SK-N-SH (cell line): ENCODE results near the gene ITGA1. TPM values are rescaled to one million over a fixed set of nuclear protein-coding genes. Genes with fewer than 3 reads are reported as not detected.

Experiments
- CTCF ChIA-PET: fragments of 300-600, 350-600 bp; formaldehyde crosslinking; extraction: SDS; loops from one replicate; lab custom pipeline; 2021; lab: Yijun Ruan, JAX
- POLR2A ChIA-PET: fragments of 350-600 bp; sonication (Branson Sonifier 250); formaldehyde crosslinking; extraction: SDS; loops from one replicate; lab custom pipeline; 2020; ENCODE audit warnings: antibody characterized with exemption, inconsistent platforms; lab: Yijun Ruan, JAX
- DNase-seq: peaks from one replicate; pipeline ENCODE4 v3.0.0; 2012
- H2AFZ ChIP-seq: fragments of 200-600 bp; sonication (generic); 2 replicates; pipeline ENCODE4 v1.8.1; 2016; ENCODE audit warnings: antibody characterized with exemption, mild to moderate bottlenecking, low read depth
- H3F3A ChIP-seq: fragments of 200-600 bp; sonication (generic); replicated peaks from 2 replicates; pipeline ENCODE3; 2016; ENCODE audit warnings: antibody characterized with exemption, mild to moderate bottlenecking; ENCODE audit not compliant: insufficient read depth
- H3K27ac ChIP-seq, 2 experiments: fragments of 200-500 bp in 1 of 2; fragments of 200-600 bp in 1 of 2; sonication (Bioruptor generic) in 1 of 2; sonication (generic), shearing (Covaris generic) in 1 of 2; 2 replicates each; pipeline versions ENCODE4 v1.5.1 to v1.6.1; 2014 to 2016; ENCODE audit warnings: low read depth in 2 of 2, inconsistent platforms in 1 of 2, low read length in 1 of 2, mild to moderate bottlenecking in 1 of 2, mixed read lengths in 1 of 2
- H3K27me3 ChIP-seq: fragments of 200-600 bp; sonication (generic), shearing (Covaris generic); 2 replicates; pipeline ENCODE4 v1.6.1; 2016; ENCODE audit warnings: mixed run types; ENCODE audit not compliant: insufficient read depth
- H3K36me3 ChIP-seq, 2 experiments: fragments of 200-500 bp in 1 of 2; fragments of 200-600 bp in 1 of 2; sonication (Bioruptor generic) in 1 of 2; sonication (generic) in 1 of 2; replicated peaks in 1 of 2; 2 replicates each; pipeline versions ENCODE3 to v1.5.1; 2014 to 2016; ENCODE audit warnings: low read length in 1 of 2, mild to moderate bottlenecking in 1 of 2; ENCODE audit not compliant: insufficient read depth in 2 of 2, control insufficient read depth in 1 of 2
- H3K4me1 ChIP-seq, 2 experiments: fragments of 200-500 bp in 1 of 2; fragments of 200-600 bp in 1 of 2; sonication (Bioruptor generic) in 1 of 2; sonication (generic), shearing (Covaris generic) in 1 of 2; 2 replicates each; pipeline versions ENCODE4 v1.5.1 to v1.6.1; 2014 to 2016; ENCODE audit warnings: low read depth in 1 of 2, low read length in 1 of 2, mixed run types in 1 of 2; ENCODE audit not compliant: insufficient read depth in 2 of 2, control insufficient read depth in 1 of 2
- H3K4me2 ChIP-seq: fragments of 200-600 bp; sonication (generic), shearing (Covaris generic); 2 replicates; pipeline ENCODE4 v1.6.1; 2017; ENCODE audit warnings: mixed run types
- H3K4me3 ChIP-seq, 2 experiments: fragments of 200-500 bp in 1 of 2; fragments of 200-600 bp in 1 of 2; sonication (Bioruptor generic) in 1 of 2; sonication (generic), shearing (Covaris generic) in 1 of 2; 2 replicates each; pipeline versions ENCODE4 v1.5.1 to v1.8.1; 2014 to 2016; ENCODE audit warnings: low read depth in 2 of 2, inconsistent platforms in 1 of 2, low read length in 1 of 2, mild to moderate bottlenecking in 1 of 2, mixed read lengths in 1 of 2, moderate library complexity in 1 of 2
- H3K79me2 ChIP-seq: fragments of 200-600 bp; sonication (generic); 2 replicates; pipeline ENCODE4 v1.8.1; 2017; ENCODE audit warnings: mild to moderate bottlenecking; ENCODE audit not compliant: insufficient read depth
- H3K9ac ChIP-seq: fragments of 200-600 bp; sonication (generic); 2 replicates; pipeline ENCODE4 v1.6.1; 2017; ENCODE audit warnings: mixed run types
- H3K9me2 ChIP-seq: fragments of 200-600 bp; sonication (generic); 2 replicates; pipeline ENCODE4 v1.6.1; 2017; ENCODE audit warnings: mixed run types
- H3K9me3 ChIP-seq: fragments of 200-600 bp; sonication (generic); 2 replicates; pipeline ENCODE4 v1.6.1; 2017; ENCODE audit warnings: mixed run types, mild to moderate bottlenecking, moderate library complexity
- H4K20me1 ChIP-seq: fragments of 200-600 bp; sonication (generic); 2 replicates; pipeline ENCODE4 v1.6.1; 2017; ENCODE audit warnings: mild to moderate bottlenecking, mixed run types; ENCODE audit not compliant: insufficient read depth
- CHD2 ChIP-seq: fragments of 150-350 bp; IDR thresholded peaks from 2 replicates; pipeline ENCODE4 v1.6.1; 2018; ENCODE audit warnings: low read length; ENCODE audit not compliant: partially characterized antibody
- ELF1 ChIP-seq: IDR thresholded peaks from 2 replicates; pipeline ENCODE4 v1.4.0; 2012
- EP300 ChIP-seq, 2 experiments: IDR thresholded peaks; 2 replicates each; pipeline versions ENCODE4 v1.4.0 to v1.6.1; 2012; ENCODE audit warnings: borderline replicate concordance in 1 of 2, low read depth in 1 of 2, low read length in 1 of 2
- EZH2phosphoT487 ChIP-seq: fragments of 200-600 bp; sonication (generic); IDR thresholded peaks from 2 replicates; pipeline ENCODE4 v1.6.1; 2017; ENCODE audit warnings: low read depth, mixed run types, mild to moderate bottlenecking, antibody characterized with exemption, moderate library complexity, borderline replicate concordance
- FOSL2 ChIP-seq: IDR thresholded peaks from 2 replicates; pipeline ENCODE4 v1.4.0; 2012; ENCODE audit warnings: low read depth, mild to moderate bottlenecking, moderate library complexity, borderline replicate concordance
- FOXJ3 ChIP-seq: sonication (generic); formaldehyde crosslinking; IDR thresholded peaks from 2 replicates; pipeline ENCODE4 v1.5.1; 2020; ENCODE audit warnings: mild to moderate bottlenecking, missing genetic modification reagents
- JUND ChIP-seq: IDR thresholded peaks from 2 replicates; pipeline ENCODE4 v1.4.0; 2012
- MXI1 ChIP-seq: IDR thresholded peaks from 2 replicates; pipeline ENCODE4 v1.6.1; 2012; ENCODE audit warnings: mild to moderate bottlenecking, low read depth, low read length, improper control_type of control experiment
- POLR2AphosphoS5 ChIP-seq: IDR thresholded peaks from 2 replicates; pipeline ENCODE4 v1.6.1; 2012; ENCODE audit warnings: low read depth, low read length
- SIN3A ChIP-seq: IDR thresholded peaks from 2 replicates; pipeline ENCODE4 v1.6.1; 2012; ENCODE audit warnings: low read depth, mild to moderate bottlenecking, low read length, moderate library complexity, borderline replicate concordance
- SMC3 ChIP-seq: IDR thresholded peaks from 2 replicates; pipeline ENCODE4 v1.6.1; 2012; ENCODE audit warnings: low read depth, low read length, improper control_type of control experiment
- TAF1 ChIP-seq: IDR thresholded peaks from 2 replicates; pipeline ENCODE4 v1.6.1; 2012; ENCODE audit warnings: low read depth, mild to moderate bottlenecking, low read length, moderate library complexity, borderline replicate concordance
- TEAD4 ChIP-seq: IDR thresholded peaks from 2 replicates; pipeline ENCODE4 v1.4.0; 2012; ENCODE audit warnings: mild to moderate bottlenecking, borderline replicate concordance; ENCODE audit not compliant: insufficient read depth
- WGBS: methylation state at CpG from one replicate; pipeline ENCODE4 v1.1.6; 2017; ENCODE audit warnings: low lambda C conversion rate; 5-methylcytosine and 5-hydroxymethylcytosine counted together
- polyA plus RNA-seq, 3 experiments: library from polyadenylated mRNA; depleted of rRNA; stranded (reverse); fragments of >200 nt; gene quantifications; 2 replicates each; pipeline ENCODE4 v1.2.3, GENCODE V29; 2012
- TF ChIP-seq, protein P1 (sequence below): IDR thresholded peaks from 2 replicates; pipeline ENCODE4 v1.6.1; 2012; ENCODE audit warnings: mild to moderate bottlenecking, low read depth, low read length, moderate library complexity
- TF ChIP-seq, protein P2 (sequence below): IDR thresholded peaks from 2 replicates; pipeline ENCODE4 v1.4.0; 2012; ENCODE audit warnings: low read depth, borderline replicate concordance
- TF ChIP-seq, protein P3 (sequence below): fragments of 150-350 bp; IDR thresholded peaks from 2 replicates; pipeline ENCODE4 v1.6.1; 2017; ENCODE audit warnings: antibody characterized with exemption, low read length, low read depth, borderline replicate concordance
- TF ChIP-seq, protein P4 (sequence below): IDR thresholded peaks from 2 replicates; pipeline ENCODE4 v1.4.0; 2012; ENCODE audit warnings: low read depth

ITGA1 gene
- polyA plus RNA-seq, 1 of the 3 experiments (the other 2 are of a cell fraction) = 7.7 TPM

DNA sequence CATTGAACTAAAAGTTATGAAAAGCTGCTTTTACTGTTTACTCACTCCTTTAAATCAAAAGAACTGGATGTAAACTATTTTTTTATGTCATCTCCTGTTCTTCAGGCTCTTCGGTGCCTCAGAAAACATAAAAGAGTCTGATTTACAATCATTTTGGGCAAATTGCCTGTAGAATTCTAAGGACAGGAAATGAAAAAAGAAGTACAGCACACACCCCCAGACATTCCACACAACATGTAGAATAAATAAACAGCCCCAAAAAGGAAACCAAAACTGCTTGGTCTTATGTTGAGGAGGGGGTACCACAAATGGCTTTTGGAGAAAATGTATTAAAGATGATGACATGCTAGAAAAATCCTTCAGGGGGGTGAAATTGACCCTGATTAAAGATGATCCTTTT lies 57.2 kb downstream of the ITGA1 start:
- Histone ChIP-seq H3K9ac (no peak overlapping the region), H3K9me3 (no peaks in the 10 kb centered on the region), H3F3A (peaks cover 5% of the 10 kb centered on the region), H3K27me3 (no peaks in the 10 kb centered on the region), H4K20me1 (no peaks in the 10 kb centered on the region), H3K4me1 (peaks cover 5 to 29% of the 10 kb centered on the region in 2 experiments; a peak in 3 of 4 replicates), H3K27ac (no peak overlapping the region), H3K9me2 (no peaks in the 10 kb centered on the region), H2AFZ (no peak overlapping the region), H3K4me3 (no peak overlapping the region), H3K36me3 (no peaks in the 10 kb centered on the region), H3K4me2 (no peak overlapping the region), H3K79me2 (no peaks in the 10 kb centered on the region)
- ChIA-PET POLR2A (no interaction called here), CTCF (interaction anchor here (1.0 to 1.4 kb wide), 3 partner anchors 8 to 135 kb away, joined by 3 to 5 read pairs (median 4); no protein-coding TSS in a partner anchor)
- TF ChIP-seq SMC3 (no peak), SIN3A (no peak), TAF1 (no peak), FOXJ3 (CRISPR knock-in tag) (no peak), FOSL2 (no peak), TEAD4 (no peak), EZH2phosphoT487 (no peak), ELF1 (no peak), MXI1 (no peak), EP300 (IDR thresholded peaks at IDR 0.05; ENCODE audit: borderline replicate concordance in 1 of 2, low read depth in 1 of 2, low read length in 1 of 2) (no peak), JUND (no peak), POLR2AphosphoS5 (no peak), CHD2 (no peak)
- TF ChIP-seq, protein P1, sequence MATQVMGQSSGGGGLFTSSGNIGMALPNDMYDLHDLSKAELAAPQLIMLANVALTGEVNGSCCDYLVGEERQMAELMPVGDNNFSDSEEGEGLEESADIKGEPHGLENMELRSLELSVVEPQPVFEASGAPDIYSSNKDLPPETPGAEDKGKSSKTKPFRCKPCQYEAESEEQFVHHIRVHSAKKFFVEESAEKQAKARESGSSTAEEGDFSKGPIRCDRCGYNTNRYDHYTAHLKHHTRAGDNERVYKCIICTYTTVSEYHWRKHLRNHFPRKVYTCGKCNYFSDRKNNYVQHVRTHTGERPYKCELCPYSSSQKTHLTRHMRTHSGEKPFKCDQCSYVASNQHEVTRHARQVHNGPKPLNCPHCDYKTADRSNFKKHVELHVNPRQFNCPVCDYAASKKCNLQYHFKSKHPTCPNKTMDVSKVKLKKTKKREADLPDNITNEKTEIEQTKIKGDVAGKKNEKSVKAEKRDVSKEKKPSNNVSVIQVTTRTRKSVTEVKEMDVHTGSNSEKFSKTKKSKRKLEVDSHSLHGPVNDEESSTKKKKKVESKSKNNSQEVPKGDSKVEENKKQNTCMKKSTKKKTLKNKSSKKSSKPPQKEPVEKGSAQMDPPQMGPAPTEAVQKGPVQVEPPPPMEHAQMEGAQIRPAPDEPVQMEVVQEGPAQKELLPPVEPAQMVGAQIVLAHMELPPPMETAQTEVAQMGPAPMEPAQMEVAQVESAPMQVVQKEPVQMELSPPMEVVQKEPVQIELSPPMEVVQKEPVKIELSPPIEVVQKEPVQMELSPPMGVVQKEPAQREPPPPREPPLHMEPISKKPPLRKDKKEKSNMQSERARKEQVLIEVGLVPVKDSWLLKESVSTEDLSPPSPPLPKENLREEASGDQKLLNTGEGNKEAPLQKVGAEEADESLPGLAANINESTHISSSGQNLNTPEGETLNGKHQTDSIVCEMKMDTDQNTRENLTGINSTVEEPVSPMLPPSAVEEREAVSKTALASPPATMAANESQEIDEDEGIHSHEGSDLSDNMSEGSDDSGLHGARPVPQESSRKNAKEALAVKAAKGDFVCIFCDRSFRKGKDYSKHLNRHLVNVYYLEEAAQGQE = no peak
- TF ChIP-seq, protein P2, sequence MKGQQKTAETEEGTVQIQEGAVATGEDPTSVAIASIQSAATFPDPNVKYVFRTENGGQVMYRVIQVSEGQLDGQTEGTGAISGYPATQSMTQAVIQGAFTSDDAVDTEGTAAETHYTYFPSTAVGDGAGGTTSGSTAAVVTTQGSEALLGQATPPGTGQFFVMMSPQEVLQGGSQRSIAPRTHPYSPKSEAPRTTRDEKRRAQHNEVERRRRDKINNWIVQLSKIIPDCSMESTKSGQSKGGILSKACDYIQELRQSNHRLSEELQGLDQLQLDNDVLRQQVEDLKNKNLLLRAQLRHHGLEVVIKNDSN = no peak
- TF ChIP-seq, protein P3, sequence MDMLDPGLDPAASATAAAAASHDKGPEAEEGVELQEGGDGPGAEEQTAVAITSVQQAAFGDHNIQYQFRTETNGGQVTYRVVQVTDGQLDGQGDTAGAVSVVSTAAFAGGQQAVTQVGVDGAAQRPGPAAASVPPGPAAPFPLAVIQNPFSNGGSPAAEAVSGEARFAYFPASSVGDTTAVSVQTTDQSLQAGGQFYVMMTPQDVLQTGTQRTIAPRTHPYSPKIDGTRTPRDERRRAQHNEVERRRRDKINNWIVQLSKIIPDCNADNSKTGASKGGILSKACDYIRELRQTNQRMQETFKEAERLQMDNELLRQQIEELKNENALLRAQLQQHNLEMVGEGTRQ = no peak
- TF ChIP-seq, protein P4, sequence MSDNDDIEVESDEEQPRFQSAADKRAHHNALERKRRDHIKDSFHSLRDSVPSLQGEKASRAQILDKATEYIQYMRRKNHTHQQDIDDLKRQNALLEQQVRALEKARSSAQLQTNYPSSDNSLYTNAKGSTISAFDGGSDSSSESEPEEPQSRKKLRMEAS = no peak
- WGBS = 96% methylated on average over 1 of the region's 1 CpG
- no peak for DNase-seq
